ENCODE results near the gene FURIN.

DNA sequence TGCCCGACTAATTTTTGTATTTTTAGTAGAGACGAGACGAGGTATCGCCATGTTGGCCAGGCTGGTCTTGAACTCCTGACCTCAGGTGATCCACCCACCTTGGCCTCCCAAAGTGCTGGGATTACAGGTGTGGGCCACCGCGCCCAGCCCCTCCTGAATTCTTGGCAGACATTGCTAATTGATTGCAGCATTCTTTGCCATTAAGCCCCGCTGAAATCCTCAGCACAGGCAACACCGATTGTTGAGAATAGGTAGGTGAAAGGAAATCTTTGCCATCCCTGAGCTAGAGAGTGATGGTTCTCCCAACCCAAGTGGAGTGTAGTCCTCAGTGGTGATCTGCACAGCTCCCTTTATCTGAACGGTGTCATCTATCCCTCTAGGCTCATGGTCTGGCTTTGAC, 36.4 kb downstream of the FURIN start:
- TF ChIP-seq POLR2A (IDR thresholded peaks at IDR 0.05), result no peak
- TF ChIP-seq, protein P1, sequence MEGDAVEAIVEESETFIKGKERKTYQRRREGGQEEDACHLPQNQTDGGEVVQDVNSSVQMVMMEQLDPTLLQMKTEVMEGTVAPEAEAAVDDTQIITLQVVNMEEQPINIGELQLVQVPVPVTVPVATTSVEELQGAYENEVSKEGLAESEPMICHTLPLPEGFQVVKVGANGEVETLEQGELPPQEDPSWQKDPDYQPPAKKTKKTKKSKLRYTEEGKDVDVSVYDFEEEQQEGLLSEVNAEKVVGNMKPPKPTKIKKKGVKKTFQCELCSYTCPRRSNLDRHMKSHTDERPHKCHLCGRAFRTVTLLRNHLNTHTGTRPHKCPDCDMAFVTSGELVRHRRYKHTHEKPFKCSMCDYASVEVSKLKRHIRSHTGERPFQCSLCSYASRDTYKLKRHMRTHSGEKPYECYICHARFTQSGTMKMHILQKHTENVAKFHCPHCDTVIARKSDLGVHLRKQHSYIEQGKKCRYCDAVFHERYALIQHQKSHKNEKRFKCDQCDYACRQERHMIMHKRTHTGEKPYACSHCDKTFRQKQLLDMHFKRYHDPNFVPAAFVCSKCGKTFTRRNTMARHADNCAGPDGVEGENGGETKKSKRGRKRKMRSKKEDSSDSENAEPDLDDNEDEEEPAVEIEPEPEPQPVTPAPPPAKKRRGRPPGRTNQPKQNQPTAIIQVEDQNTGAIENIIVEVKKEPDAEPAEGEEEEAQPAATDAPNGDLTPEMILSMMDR (IDR thresholded peaks at IDR 0.05), result no peak
- TF ChIP-seq EP300 (IDR thresholded peaks at IDR 0.05), result no peak
- TF ChIP-seq POLR2AphosphoS5 (IDR thresholded peaks at IDR 0.05), result no peak
